SK-N-MC (cell line): ENCODE data around the gene CORO1C.

Source experiments
- EZH2 ChIP-seq: fragments of 200-600 bp; sonication (generic); IDR thresholded peaks from one replicate; pipeline ENCODE4 v1.6.1; 2017; ENCODE audit warnings: antibody characterized with exemption
- POLR2AphosphoS5 ChIP-seq: IDR thresholded peaks from 2 replicates; pipeline ENCODE4 v1.6.1; 2012; ENCODE audit warnings: mild to moderate bottlenecking, low read depth, low read length, borderline replicate concordance

DNA sequence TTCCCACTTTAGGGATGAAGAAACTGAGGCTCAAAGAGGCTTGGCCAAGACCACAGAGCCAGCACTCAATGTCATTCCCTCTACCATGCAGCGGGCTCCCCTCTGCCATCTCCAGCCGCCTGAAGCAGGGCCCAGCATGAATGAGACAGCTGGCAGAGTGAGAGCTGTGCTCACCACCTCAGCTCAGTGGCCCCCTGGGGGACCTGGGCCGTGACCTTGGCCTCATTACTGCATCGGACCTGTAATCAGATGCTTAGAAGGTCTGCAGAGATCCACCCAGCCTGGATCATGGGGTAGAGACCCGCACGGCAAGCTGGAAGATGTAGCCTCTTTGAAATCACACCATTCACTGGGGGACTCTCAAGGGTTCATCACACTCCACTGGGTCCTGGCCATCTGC is 22.7 kb upstream of the CORO1C start:
- TF ChIP-seq EZH2 (no peak), POLR2AphosphoS5 (no peak)
